HepG2 (cell line): ENCODE data around the gene AHCTF1. TPM values are rescaled to one million over a fixed set of nuclear protein-coding genes. Genes with fewer than 3 reads are reported as not detected.

ENCODE experiments used
- ATAC-seq: fragments of 200-7000 bp; cut with Tn5 transposase; 3 replicates; pipeline ENCODE4 v1.9.1; 2020; ENCODE audit warnings: mild to moderate bottlenecking, moderate library complexity
- BruUV-seq: library from RNA; stranded (reverse); fragments of 400-500 nt; replicated peaks from 2 replicates; lab custom pipeline; 2021; lab: Mats Ljungman, UMichigan
- CTCF ChIA-PET: fragments of 300-600 bp; formaldehyde crosslinking; extraction: SDS; loops from one replicate; lab custom pipeline; 2021; ENCODE audit warnings: low total read pairs, inconsistent platforms, low intra/inter-chr PET ratio; lab: Yijun Ruan, JAX
- POLR2A ChIA-PET: fragments of 350-600 bp; sonication (Branson Sonifier 250); formaldehyde crosslinking; loops from one replicate; lab custom pipeline; 2020; ENCODE audit warnings: antibody characterized with exemption, inconsistent platforms; lab: Yijun Ruan, JAX
- DNase-seq: peaks from one replicate; pipeline ENCODE4 v3.0.0-alpha.2; 2015; ENCODE audit warnings: low spot score
- FAIRE-seq: peaks from 3 replicates; lab custom pipeline; 2011; peaks lifted over from hg19 to GRCh38; lab: Jason Lieb, UNC
- H2AFZ ChIP-seq: one replicate; pipeline ENCODE4 v1.6.1; 2011; ENCODE audit warnings: low read length, inconsistent platforms
- H3K27ac ChIP-seq: fragments of 300-600 bp; 3 replicates; pipeline ENCODE4 v1.8.0; 2011; ENCODE audit warnings: mixed run types, mild to moderate bottlenecking, mixed read lengths, low read length, inconsistent platforms; ENCODE audit not compliant: insufficient read depth; ENCODE audit errors: extremely low read length
- H3K27me3 ChIP-seq, 2 experiments: fragments of 200-600 bp in 1 of 2; 2 replicates in 1 of 2; 3 replicates in 1 of 2; pipeline versions ENCODE4 v1.6.0 to v1.8.0; 2011; ENCODE audit warnings: low read length in 2 of 2, mild to moderate bottlenecking in 2 of 2, moderate library complexity in 2 of 2, inconsistent platforms in 1 of 2; ENCODE audit not compliant: insufficient read depth in 2 of 2, control insufficient read depth in 1 of 2
- H3K36me3 ChIP-seq, 2 experiments: fragments of 200-600 bp in 1 of 2; replicated peaks in 1 of 2; 2 replicates in 1 of 2; 3 replicates in 1 of 2; pipeline versions ENCODE4 v1.5.1 to v1.8.0; 2011; ENCODE audit warnings: low read length in 2 of 2, inconsistent platforms in 1 of 2; ENCODE audit not compliant: insufficient read depth in 2 of 2, control insufficient read depth in 1 of 2
- H3K4me1 ChIP-seq: 2 replicates; pipeline ENCODE4 v1.5.1; 2012; ENCODE audit warnings: low read length, inconsistent platforms; ENCODE audit not compliant: insufficient read depth
- H3K4me2 ChIP-seq: 2 replicates; pipeline ENCODE4 v1.6.0; 2011; ENCODE audit warnings: low read depth, low read length, inconsistent platforms
- H3K4me3 ChIP-seq, 3 experiments: fragments of 200-600 bp in 1 of 3; sonication (generic), shearing (Covaris generic) in 1 of 3; replicated peaks in 1 of 3; 2 replicates each; pipeline ENCODE4 v1.5.1; 2011 to 2016; ENCODE audit warnings: low read length in 3 of 3, inconsistent platforms in 2 of 3, low read depth in 2 of 3, mild to moderate bottlenecking in 2 of 3, control low read depth in 1 of 3, mixed read lengths in 1 of 3; ENCODE audit not compliant: insufficient read depth in 1 of 3
- H3K79me2 ChIP-seq: one replicate; pipeline ENCODE4 v1.6.1; 2011; ENCODE audit warnings: low read length, inconsistent platforms; ENCODE audit not compliant: insufficient read depth
- H3K9ac ChIP-seq: 2 replicates; pipeline ENCODE4 v1.6.0; 2011; ENCODE audit warnings: mild to moderate bottlenecking, low read depth, low read length, inconsistent platforms; ENCODE audit not compliant: insufficient read depth
- H3K9me3 ChIP-seq: 2 replicates; pipeline ENCODE4 v1.5.1; 2012; ENCODE audit warnings: mild to moderate bottlenecking, low read length
- H4K20me1 ChIP-seq: 2 replicates; pipeline ENCODE4 v1.6.0; 2011; ENCODE audit warnings: inconsistent platforms, mild to moderate bottlenecking, low read length, moderate library complexity; ENCODE audit not compliant: insufficient read depth
- ATF7-NPFF ChIP-seq: sonication (generic); formaldehyde crosslinking; IDR thresholded peaks from 2 replicates; pipeline ENCODE4 v1.8.1; 2023; ENCODE audit warnings: mild to moderate bottlenecking, low read depth, missing genetic modification reagents, moderate library complexity
- BORCS8-MEF2B ChIP-seq: sonication (generic); formaldehyde crosslinking; IDR thresholded peaks from 2 replicates; pipeline ENCODE4 v1.8.0; 2022; ENCODE audit warnings: mild to moderate bottlenecking, missing genetic modification reagents
- PRDM15 ChIP-seq: sonication (generic); formaldehyde crosslinking; IDR thresholded peaks from 2 replicates; pipeline ENCODE4 v1.4.0; 2020; ENCODE audit warnings: missing genetic modification reagents
- ZNF770 ChIP-seq: sonication (generic); formaldehyde crosslinking; IDR thresholded peaks from 2 replicates; pipeline ENCODE4 v1.5.0; 2020; ENCODE audit warnings: mild to moderate bottlenecking, missing genetic modification reagents
- WGBS: methylation state at CpG from one replicate; pipeline ENCODE4 v1.1.6; 2017; ENCODE audit warnings: low lambda C conversion rate; 5-methylcytosine and 5-hydroxymethylcytosine counted together
- in situ Hi-C: cut with HindIII; loops from 2 replicates; pipeline ENCODE4 v1.10.0; 2017; ENCODE audit warnings: low pct_unique_long_range_greater_than_20kb; ENCODE audit not compliant: extremely low pct_ligation_motif_present
- intact Hi-C: fragments of 100-400 bp; cut with micrococcal nuclease; formaldehyde crosslinking; loops from one replicate; pipeline ENCODE4 v1.10.0; 2022; ENCODE audit not compliant: unreplicated experiment
- polyA plus RNA-seq, 8 experiments: library from polyadenylated mRNA; depleted of rRNA in 3 of 8; stranded (reverse) in 7 of 8; unstranded in 1 of 8; fragments of >200 nt; fragmentation: Illumina TruSeq in 4 of 8; extraction: Trizol in 4 of 8; gene quantifications; 2 replicates each; pipeline versions ENCODE4 v1.2.1 to v1.2.3, GENCODE V29; 2011 to 2016; ENCODE audit warnings: low read depth in 4 of 8, missing spikeins in 1 of 8, mixed read lengths in 1 of 8; ENCODE audit not compliant: insufficient read depth in 1 of 8
- total RNA-seq, 5 experiments: library from RNA; depleted of rRNA; stranded (reverse); fragments of >200 nt; fragmentation: Illumina TruSeq; extraction: Trizol; gene quantifications; 2 replicates each; pipeline ENCODE4 v1.2.3, GENCODE V29; 2016; ENCODE audit warnings: low read depth in 1 of 5

The AHCTF1 gene
- total and polyA plus RNA-seq, 2 of the 13 experiments (the other 11 are each of a cell fraction or from before 2014, with no cell fraction given), result 16.6 to 45.9 TPM

- H4K20me1 ChIP-seq, result no peaks in the 10 kb centered on the region; the same call in 1 of the 2 replicates
- TF ChIP-seq ZNF770 (CRISPR knock-in tag) (peak; percentile 64; the same call in 1 of the 2 replicates), ATF7-NPFF (CRISPR knock-in tag) (no peak)
- no peaks in the 10 kb centered on the region for H3K36me3 ChIP-seq
- no peaks in the 10 kb centered on the region for H3K9me3 ChIP-seq
- H3K79me2 ChIP-seq, result no peaks in the 10 kb centered on the region
- no TSS peak for BruUV-seq
- H3K4me2 ChIP-seq, result peak overlapping the region; percentile 46; the same call in 1 of the 2 replicates
- no peak for FAIRE-seq
- no peak for DNase-seq
- no peak overlapping the region; the same call in 1 of the 2 replicates for H3K9ac ChIP-seq
- no peak overlapping the region for H3K27ac ChIP-seq
- ATAC-seq, result no peak
- H3K4me1 ChIP-seq, result peaks cover 66% of the 10 kb centered on the region
- H2AFZ ChIP-seq, result no peak overlapping the region
- ChIA-PET CTCF (no interaction called here), POLR2A (no interaction called here)
- intact Hi-C loops, result no loop called here
- in situ Hi-C loops, result no loop called here
- H3K27me3 ChIP-seq, result peaks cover 3 to 49% of the 10 kb centered on the region in 2 experiments; a peak in 4 of 5 replicates
- no peak overlapping the region; a peak in 1 of 6 replicates for H3K4me3 ChIP-seq
- 49% methylated on average over 4 of the region's 4 CpGs for WGBS
Measured at GRCh38 chr1:246798107-246798506, 133.6 kb downstream of the AHCTF1 start.

- WGBS, result 50% methylated on average over 7 of the region's 11 CpGs
- Histone ChIP-seq H3K79me2 (no peaks in the 10 kb centered on the region), H3K27ac (no peak overlapping the region), H3K9ac (no peak overlapping the region), H3K27me3 (peaks cover 3 to 49% of the 10 kb centered on the region in 2 experiments; a peak in 4 of 5 replicates), H3K9me3 (no peaks in the 10 kb centered on the region), H3K4me2 (peak overlapping the region; percentile 44), H3K4me1 (peaks cover 65% of the 10 kb centered on the region), H3K36me3 (no peaks in the 10 kb centered on the region), H3K4me3 (peak overlapping the region in 1 of 3 experiments; percentile 25; a peak in 2 of 6 replicates), H4K20me1 (no peaks in the 10 kb centered on the region; the same call in 1 of the 2 replicates), H2AFZ (no peak overlapping the region)
- DNase-seq (peak; percentile 58), ATAC-seq (peak; percentile 52), FAIRE-seq (no peak)
- BruUV-seq, result no TSS peak
- CTCF ChIA-PET, result no interaction called here
- in situ Hi-C loops (no loop called here), intact Hi-C loops (no loop called here)
- POLR2A ChIA-PET, result no interaction called here
- TF ChIP-seq PRDM15 (CRISPR knock-in tag) (no peak), BORCS8-MEF2B (CRISPR knock-in tag) (no peak)
Measured at GRCh38 chr1:246797597-246797996, 134.2 kb downstream of the AHCTF1 start.
